GM18526 (cell line): ENCODE data around the gene LCN10.

Experiments used
- POLR2A ChIP-seq: IDR thresholded peaks from 3 replicates; pipeline ENCODE4 v1.6.1; 2011; ENCODE audit not compliant: insufficient read length; ENCODE audit errors: extremely low read depth

LCN10 gene

GRCh38 chr9:136700304-136700703, 42.4 kb downstream of the LCN10 start:
- no peak for TF ChIP-seq POLR2A

DNA sequence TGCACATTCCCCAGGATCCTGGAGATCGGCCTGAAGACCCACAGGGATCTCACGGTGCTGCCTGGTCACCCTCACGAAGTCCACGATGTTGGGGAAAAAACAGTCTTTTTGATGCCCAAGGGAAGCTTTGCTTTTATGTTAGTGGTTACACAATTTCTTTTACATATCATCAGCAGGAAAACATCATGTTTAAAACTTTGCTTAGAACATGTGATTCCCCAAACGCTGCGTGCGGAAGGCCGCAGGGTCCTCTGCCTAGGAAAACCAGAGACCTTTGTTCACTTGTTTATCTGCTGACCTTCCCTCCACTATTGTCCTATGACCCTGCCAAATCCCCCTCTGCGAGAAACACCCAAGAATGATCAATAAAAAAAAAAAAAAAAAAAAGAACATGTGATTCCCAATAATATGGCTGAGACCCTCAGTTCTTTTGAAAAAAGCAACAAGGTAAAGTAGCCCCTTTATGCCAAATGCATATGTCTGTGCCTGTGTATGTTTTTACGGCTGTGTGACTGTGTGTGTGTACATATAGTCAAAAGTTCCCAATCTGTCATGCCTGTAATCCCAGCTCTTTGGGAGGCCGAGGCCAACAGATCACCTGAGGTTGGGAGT, 44.0 kb downstream of the LCN10 start:
- no peak for TF ChIP-seq POLR2A

- no peak for TF ChIP-seq POLR2A
These were observed 44.8 kb downstream of the LCN10 start for GRCh38 chr9:136697821-136698526.

DNA sequence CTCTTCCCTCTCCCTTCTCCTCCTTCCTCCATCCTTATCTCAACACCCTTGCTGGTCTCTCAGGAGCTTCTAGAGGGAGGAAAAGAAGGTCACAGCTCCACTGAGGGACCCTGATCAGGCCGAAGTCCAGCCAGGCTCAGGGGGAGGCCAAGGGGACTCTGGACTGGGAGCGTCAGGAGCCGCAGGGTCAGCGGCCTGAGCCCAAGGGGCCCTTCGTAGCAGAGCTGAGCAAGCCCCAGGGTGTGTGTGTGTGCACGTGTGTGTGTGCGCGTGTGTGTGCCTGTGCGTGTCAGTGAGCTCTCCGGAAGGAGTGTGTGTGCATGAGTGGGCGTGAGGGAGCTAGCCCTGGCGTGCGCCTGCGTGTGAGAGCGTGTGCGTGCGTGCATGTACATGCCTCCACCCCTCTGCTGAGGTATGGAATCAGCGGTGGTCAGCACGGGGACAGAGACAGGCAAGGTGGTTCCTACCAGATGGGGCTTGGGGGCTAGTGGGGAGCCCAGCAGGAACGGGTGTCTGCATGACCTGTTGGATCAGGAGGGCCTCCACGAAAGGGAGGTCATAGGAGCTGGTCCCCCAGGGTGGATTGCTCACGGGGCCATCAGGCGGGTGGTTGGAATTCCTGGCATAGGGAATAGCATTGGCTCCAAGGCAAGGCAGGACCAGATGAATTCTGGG, 45.5 kb downstream of the LCN10 start:
- no peak for TF ChIP-seq POLR2A

- no peak for TF ChIP-seq POLR2A
These were observed 46.2 kb downstream of the LCN10 start for GRCh38 chr9:136696502-136696901.

- TF ChIP-seq POLR2A: no peak
These were observed 46.8 kb downstream of the LCN10 start for GRCh38 chr9:136695955-136696354.

- no peak for TF ChIP-seq POLR2A
These were observed 47.3 kb downstream of the LCN10 start for GRCh38 chr9:136695435-136695895.

DNA sequence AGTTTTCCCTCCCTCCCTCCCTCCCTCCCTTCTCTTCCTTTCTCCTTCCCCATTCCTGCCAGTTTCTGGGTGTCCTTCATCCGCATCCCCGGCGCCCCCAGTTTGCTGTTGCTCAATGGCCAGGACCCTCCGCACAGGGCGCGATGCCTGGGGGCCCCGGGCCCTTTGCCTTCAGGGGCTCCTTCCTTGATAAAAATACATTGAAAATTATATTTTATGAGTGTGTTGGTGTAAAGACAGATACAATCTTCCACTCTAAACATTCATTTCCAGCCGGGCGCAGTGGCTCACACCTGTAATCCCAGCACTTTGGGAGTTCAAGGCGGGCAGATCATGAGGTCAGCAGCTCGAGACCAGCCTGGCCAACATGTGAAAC, 47.9 kb downstream of the LCN10 start:
- TF ChIP-seq POLR2A: no peak

DNA sequence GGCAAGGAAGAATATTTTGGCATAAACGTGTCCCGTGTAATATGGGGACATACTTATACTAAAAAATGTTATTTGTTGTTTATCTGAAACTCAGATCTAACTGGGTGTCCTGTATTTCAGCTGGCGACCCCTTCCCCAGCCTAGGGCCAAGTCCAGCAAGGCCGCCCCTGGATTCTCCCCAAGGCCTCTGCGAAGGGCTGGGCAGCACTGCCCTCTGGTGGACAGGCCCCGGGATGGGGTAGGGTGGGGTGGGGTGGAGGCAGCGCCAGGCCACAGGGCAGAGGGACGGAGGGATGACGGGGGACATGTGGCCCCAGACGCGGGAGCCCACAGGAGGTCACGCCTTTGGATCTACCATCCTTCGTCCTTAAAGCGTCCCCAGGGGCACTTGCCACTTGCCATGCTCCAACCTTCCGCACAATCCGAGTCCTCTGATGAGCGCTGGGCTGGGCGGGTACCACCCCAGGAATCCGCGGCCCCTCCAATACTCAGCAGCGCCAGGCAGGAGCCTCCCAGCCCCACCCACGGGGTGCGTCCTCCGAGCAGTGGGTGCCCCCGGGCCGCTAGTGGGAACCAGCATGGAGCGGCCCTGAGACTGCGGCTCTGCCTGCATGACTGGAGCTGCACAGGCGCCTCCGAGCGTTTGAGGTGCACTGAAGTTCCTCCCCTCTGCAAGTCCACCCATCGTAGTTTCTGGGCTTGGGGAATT, 48.4 kb downstream of the LCN10 start:
- no peak for TF ChIP-seq POLR2A

DNA sequence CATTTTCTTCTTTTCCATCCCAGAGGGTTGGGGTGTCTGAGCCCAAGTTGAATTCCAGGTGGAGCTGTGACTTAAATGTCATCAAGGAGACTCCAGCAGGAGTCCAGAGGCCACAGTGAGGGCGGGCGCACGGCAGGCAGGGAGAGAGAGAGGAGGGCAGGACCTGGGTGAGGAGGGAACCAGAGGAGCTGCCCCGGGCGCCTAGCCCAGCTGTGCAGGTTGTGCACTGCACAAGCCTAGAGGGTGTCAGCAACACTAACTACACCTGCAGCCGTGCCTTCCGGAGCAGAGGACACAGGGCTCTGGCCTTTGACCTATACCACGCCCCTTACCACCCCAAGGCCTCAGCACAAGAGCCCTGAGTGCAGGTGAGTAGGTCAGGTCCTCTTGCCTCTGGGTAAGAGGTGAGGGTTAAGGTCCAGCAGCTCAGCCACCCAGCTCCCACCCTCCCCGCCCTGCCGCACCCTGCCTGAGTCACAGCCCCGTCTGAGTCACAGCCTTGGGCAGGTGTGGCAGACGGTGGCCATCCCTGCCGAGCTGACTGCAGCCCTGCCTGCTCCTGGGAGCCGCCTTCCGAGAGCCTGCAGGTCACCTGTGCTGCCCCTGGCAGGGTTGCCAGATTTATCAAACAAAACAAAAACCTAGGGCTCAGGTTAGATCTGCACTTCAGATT, 49.1 kb downstream of the LCN10 start:
- no peak for TF ChIP-seq POLR2A

GRCh38 chr9:136693135-136693489, 49.6 kb downstream of the LCN10 start:
- no peak for TF ChIP-seq POLR2A

- no peak for TF ChIP-seq POLR2A
These were observed 50.3 kb downstream of the LCN10 start for GRCh38 chr9:136692185-136693134.

DNA sequence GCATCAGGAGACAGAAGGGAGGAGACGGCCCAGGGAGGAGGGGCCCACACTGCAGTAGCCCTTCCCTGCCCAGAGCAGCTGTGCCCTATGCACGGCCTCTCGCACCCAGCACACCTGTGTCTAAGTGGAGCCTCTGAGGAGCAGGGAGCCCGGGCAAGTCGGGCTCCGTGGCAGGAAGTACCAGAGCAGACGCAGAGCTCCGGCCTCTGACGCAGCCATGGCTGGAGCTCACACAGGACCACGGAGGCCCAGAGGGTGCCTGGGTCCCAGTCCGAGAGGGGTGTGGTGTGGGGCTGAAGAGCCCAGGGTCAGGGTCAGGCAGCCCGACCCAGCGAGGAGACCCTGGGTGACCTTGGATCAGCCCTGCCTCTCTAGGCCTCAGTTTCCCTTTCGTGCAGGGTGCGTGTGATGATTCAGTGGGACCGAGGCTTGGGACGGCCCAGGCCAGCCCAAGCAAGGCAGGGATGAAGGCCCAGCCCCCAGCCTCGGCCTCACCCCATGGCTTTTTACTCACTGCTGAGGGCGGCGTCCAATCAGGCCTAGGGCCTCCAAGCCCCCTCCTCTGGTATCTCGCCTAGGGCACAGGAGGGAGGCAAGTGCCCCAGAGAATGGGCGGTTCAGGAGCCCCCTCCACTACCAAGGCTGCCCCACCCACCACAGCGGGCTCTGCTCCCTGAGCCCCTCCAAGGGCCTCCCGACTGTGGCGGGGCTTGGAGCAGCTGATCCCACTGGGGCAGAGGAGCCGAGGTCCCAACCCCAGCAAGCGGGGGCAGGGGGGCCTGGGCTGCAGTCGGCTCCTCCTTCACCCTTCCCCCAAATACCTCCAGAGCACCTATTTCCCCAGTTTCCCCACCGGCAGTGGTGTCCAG, 51.2 kb downstream of the LCN10 start:
- TF ChIP-seq POLR2A: no peak
